Neural cell (in vitro differentiated cells): ENCODE results near the gene GNAS-AS1.
A peak's percentile ranks its signal among the peaks of the same experiment; 100 is the strongest.

ENCODE experiments used
- EP300 ChIP-seq: fragments of 450-650 bp; conservative IDR thresholded peaks from 2 replicates; pipeline ENCODE4 v1.6.1; 2014; ENCODE audit warnings: antibody characterized with exemption, mild to moderate bottlenecking, moderate library complexity; ENCODE audit not compliant: poor library complexity, severe bottlenecking
- EZH2 ChIP-seq: fragments of 200-600, 300-800 bp; shearing (Covaris generic), sonication (generic); IDR thresholded peaks from 2 replicates; pipeline ENCODE4 v1.6.1; 2014; ENCODE audit warnings: antibody characterized with exemption, low read length, borderline replicate concordance, mild to moderate bottlenecking; ENCODE audit not compliant: insufficient read depth, poor library complexity, severe bottlenecking
- MXI1 ChIP-seq: fragments of 450-650 bp; conservative IDR thresholded peaks from 2 replicates; pipeline ENCODE4 v1.6.1; 2014; ENCODE audit warnings: antibody characterized with exemption, mild to moderate bottlenecking; ENCODE audit not compliant: poor library complexity, severe bottlenecking
- POLR2AphosphoS5 ChIP-seq: IDR thresholded peaks from 2 replicates; pipeline ENCODE4 v1.6.1; 2012
- RAD21 ChIP-seq: fragments of 450-650 bp; conservative IDR thresholded peaks from 2 replicates; pipeline ENCODE4 v1.6.1; 2014; ENCODE audit warnings: antibody characterized with exemption, mild to moderate bottlenecking, moderate library complexity
- SMC3 ChIP-seq: fragments of 450-650 bp; conservative IDR thresholded peaks from 2 replicates; pipeline ENCODE4 v1.6.1; 2014; ENCODE audit warnings: antibody characterized with exemption, mild to moderate bottlenecking, moderate library complexity; ENCODE audit not compliant: poor library complexity
- TAF1 ChIP-seq: IDR thresholded peaks from 2 replicates; pipeline ENCODE4 v1.6.1; 2012; ENCODE audit warnings: low read depth
- TF ChIP-seq, protein P1 (sequence below): fragments of 450-650 bp; IDR thresholded peaks from 2 replicates; pipeline ENCODE4 v1.5.1; 2014; ENCODE audit warnings: antibody characterized with exemption, mild to moderate bottlenecking, moderate library complexity; ENCODE audit not compliant: poor library complexity, severe bottlenecking
- TF ChIP-seq, protein P2 (sequence below): IDR thresholded peaks from 2 replicates; pipeline ENCODE4 v1.6.1; 2012; ENCODE audit warnings: borderline replicate concordance

DNA sequence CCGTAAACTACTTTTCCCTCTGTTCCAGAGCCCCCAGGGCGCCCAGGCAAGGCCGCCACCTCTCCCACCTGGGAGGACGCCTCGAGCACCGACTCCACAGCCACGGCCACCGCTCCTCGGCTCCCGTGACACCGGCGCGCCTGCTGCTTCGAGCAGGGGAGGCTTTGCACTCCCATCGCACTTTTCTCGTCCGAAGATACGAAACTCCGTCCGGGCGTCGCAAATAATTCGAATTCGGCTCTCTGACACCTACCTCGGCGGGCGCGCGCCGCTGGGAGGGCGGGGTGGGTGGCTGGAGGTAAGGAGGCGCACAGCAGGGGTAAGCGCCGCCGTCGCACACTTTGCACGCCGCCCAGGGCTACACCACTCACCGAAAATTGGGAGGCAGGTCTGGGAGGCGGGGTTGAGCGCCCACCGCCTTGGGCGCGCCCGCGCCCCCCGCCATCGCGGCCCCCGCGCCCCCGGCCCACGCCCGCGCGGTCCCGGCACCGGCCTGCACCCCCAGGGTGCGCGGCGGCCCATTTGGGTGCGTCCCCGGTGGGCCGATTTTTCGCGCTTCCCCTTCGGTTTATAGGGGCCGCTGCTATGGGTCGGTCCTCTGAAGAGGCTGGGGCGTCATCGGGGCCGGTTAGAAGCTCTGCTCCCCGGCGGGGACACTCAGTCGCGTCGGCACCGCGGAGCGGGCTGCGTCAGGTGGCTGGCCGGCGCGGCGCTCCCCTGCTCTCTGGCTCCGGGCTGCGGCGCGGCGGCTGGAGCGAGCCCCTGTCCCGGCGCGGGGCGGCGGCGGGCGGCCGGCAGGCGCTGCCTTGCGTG is 38.0 kb upstream of the GNAS-AS1 start:
- TF ChIP-seq EZH2, result no peak
- TF ChIP-seq, protein P1, sequence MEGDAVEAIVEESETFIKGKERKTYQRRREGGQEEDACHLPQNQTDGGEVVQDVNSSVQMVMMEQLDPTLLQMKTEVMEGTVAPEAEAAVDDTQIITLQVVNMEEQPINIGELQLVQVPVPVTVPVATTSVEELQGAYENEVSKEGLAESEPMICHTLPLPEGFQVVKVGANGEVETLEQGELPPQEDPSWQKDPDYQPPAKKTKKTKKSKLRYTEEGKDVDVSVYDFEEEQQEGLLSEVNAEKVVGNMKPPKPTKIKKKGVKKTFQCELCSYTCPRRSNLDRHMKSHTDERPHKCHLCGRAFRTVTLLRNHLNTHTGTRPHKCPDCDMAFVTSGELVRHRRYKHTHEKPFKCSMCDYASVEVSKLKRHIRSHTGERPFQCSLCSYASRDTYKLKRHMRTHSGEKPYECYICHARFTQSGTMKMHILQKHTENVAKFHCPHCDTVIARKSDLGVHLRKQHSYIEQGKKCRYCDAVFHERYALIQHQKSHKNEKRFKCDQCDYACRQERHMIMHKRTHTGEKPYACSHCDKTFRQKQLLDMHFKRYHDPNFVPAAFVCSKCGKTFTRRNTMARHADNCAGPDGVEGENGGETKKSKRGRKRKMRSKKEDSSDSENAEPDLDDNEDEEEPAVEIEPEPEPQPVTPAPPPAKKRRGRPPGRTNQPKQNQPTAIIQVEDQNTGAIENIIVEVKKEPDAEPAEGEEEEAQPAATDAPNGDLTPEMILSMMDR, result no peak
- TF ChIP-seq POLR2AphosphoS5, result peak; percentile 90
- TF ChIP-seq MXI1, result peak; percentile 20
- TF ChIP-seq SMC3, result no peak
- TF ChIP-seq TAF1, result peak; percentile 90
- peak; percentile 33 for TF ChIP-seq EP300
- no peak for TF ChIP-seq RAD21
- TF ChIP-seq, protein P2, sequence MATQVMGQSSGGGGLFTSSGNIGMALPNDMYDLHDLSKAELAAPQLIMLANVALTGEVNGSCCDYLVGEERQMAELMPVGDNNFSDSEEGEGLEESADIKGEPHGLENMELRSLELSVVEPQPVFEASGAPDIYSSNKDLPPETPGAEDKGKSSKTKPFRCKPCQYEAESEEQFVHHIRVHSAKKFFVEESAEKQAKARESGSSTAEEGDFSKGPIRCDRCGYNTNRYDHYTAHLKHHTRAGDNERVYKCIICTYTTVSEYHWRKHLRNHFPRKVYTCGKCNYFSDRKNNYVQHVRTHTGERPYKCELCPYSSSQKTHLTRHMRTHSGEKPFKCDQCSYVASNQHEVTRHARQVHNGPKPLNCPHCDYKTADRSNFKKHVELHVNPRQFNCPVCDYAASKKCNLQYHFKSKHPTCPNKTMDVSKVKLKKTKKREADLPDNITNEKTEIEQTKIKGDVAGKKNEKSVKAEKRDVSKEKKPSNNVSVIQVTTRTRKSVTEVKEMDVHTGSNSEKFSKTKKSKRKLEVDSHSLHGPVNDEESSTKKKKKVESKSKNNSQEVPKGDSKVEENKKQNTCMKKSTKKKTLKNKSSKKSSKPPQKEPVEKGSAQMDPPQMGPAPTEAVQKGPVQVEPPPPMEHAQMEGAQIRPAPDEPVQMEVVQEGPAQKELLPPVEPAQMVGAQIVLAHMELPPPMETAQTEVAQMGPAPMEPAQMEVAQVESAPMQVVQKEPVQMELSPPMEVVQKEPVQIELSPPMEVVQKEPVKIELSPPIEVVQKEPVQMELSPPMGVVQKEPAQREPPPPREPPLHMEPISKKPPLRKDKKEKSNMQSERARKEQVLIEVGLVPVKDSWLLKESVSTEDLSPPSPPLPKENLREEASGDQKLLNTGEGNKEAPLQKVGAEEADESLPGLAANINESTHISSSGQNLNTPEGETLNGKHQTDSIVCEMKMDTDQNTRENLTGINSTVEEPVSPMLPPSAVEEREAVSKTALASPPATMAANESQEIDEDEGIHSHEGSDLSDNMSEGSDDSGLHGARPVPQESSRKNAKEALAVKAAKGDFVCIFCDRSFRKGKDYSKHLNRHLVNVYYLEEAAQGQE, result peak; percentile 81
